ENCODE data around the gene OSTN. TPM values are rescaled to one million over a fixed set of nuclear protein-coding genes. Genes with fewer than 3 reads are reported as not detected.

Gene OSTN
- total RNA-seq, 1 donor from 2014 or later: not detected

GRCh38 chr3:191306428-191306827 is 107.4 kb downstream of the OSTN start:
- DNase-seq (ENCODE audit: low read depth in 2 of 2): no peak

- no peak for DNase-seq (ENCODE audit: low read depth in 2 of 2)
Observed at GRCh38 chr3:191307341-191307740, 108.3 kb downstream of the OSTN start.

GRCh38 chr3:191313296-191313695 is 114.3 kb downstream of the OSTN start:
- DNase-seq (ENCODE audit: low read depth in 2 of 2): no peak

- DNase-seq (ENCODE audit: low read depth in 2 of 2): no peak
Observed at GRCh38 chr3:191314109-191314728, 115.2 kb downstream of the OSTN start.

Other genes starting within 250 kb of the OSTN start
- 68.9 and 93.5 TPM in 2 replicates for gene CCDC50, start 130.2 kb downstream of the OSTN start, total RNA-seq
- gene UTS2B, start 131.3 kb downstream of the OSTN start, total RNA-seq: 0.20 and 0.22 TPM in 2 replicates

Measured in lung microvascular endothelial cell (primary cell).